ENCODE results near the gene MLH1.

Gene MLH1

DNA sequence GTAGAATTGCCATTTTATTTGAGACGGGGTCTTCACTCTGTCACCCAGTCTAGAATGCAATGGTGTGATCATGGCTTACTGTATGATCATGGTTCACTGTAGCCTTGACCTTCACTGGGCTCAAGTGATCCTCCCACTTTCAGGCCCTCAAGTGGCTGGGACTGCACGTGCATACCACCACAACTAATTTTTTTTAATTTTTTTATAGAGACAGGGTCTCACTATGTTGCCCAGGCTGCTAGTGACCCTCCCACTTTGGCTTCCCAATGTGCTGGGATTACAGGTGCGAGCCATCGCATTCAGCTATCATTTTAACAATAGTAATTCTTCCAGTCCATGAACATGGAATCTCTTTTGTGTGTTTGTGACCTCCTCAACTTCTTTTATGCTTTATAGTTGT lies 12.3 kb upstream of the MLH1 start:
- DNase-seq, result no peak

DNA sequence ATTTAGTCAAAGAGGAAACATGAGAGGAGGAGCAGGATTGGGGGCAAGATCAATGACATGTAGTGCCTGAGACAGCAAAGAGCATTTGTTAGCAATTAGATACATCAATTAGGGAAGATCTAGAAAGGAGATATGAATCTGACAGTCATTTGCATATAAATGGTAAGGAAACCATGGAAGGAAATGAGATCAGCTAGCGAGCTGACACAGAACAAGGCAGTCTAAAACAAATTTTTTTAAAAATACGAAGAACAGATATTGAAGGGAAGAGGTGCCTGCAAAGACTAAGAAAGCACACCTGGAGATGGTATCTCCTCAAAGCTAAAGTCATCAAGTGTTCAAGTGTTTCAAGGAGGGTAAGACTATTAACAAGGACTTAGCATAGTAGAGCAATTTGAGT lies 5.0 kb upstream of the MLH1 start:
- no peak for DNase-seq

DNA sequence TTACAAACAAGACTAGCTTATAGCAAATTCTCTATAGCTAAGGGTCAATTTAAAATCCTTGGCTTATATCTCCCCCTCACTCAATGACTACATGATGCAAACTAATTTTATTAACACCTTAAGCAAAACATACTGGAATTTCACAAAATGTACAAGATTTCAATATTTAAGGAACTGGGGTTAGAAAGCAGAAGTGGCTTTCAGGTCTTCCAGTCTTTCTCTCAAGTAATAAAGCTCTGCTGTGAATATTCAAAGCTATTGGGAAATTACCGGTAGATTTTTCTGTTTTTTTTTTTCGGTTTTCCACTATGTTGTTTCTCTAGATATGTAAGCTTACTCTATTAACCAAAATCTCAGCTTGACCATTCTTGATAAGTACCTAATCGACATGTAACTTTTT lies 4.3 kb upstream of the MLH1 start:
- no peak for DNase-seq

DNA sequence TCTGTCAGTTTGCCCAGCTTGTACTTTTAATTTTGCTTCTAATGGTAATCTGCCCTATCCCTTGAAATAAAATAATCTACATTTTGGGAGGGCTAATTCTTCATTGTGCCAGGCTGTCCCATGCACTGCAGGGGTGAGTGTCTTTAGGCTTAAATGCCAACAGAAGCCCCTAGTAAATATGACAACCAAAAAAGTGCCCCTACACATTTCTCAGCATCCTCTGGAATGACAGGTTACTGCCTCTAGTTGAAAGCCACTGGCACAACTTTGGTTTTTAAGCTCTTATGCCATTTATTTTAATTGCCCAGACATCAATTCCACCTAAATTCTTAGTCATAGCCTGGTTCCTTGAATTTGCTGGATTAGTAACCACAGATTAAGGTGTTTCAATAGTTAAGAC lies 3.8 kb upstream of the MLH1 start:
- DNase-seq, result no peak

DNA sequence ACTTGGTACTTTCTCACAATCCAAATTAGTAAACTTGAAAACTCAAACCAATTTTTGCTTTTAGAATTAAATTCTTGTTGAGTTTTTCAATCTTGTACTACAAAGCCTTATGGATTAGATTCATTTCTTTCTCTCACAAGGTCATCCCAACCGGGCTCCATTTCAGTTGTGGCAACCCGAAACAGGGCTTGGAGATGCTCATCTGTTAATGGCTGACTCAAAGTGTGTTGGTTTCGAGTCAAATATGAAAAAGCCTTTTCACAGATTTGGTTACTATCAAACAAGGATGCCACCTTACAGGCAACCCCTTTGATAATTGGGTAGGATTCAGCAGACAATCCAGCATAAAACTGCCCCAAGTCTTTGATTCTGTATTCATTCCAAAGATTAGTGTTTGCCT lies 2.2 kb upstream of the MLH1 start:
- DNase-seq, result no peak

DNA sequence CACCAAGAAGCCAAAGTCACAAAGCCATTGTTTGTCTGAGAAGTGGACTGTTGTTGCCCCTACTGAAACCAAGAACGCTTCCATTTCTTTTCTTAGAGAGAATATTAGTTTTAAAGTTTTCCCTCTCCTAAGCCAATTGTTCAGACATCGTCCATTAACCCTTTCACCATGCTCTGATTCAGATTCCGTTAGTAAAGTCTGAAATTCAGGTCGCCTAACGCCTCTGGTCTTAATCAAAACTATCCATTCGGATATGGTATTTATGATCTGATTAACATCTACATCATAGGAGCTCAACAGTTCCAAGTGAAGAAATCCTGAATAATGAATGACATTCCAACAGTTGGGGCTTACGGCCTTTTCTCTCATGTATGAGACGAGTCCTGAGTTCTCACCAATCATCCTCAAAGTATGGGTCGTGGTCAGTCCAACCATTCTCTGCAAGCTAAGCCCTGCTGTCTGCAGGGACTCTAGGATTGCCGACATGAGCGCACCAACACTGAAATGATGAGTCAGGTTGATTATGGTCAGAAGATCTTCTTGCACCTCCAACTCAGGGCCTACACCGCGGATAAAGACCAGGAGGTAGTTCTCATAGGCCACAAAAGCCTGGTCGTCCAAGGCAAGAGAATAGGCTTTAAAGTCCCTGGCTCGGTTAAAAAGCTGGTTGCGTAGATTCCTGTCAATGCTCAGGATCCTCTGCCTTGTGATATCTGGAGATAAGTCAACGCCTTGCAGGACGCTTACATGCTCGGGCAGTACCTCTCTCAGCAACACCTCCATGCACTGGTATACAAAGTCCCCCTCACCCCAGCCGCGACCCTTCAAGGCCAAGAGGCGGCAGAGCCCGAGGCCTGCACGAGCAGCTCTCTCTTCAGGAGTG lies 1.2 kb upstream of the MLH1 start:
- DNase-seq, result no peak

DNA sequence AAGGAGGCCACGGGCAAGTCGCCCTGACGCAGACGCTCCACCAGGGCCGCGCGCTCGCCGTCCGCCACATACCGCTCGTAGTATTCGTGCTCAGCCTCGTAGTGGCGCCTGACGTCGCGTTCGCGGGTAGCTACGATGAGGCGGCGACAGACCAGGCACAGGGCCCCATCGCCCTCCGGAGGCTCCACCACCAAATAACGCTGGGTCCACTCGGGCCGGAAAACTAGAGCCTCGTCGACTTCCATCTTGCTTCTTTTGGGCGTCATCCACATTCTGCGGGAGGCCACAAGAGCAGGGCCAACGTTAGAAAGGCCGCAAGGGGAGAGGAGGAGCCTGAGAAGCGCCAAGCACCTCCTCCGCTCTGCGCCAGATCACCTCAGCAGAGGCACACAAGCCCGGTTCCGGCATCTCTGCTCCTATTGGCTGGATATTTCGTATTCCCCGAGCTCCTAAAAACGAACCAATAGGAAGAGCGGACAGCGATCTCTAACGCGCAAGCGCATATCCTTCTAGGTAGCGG lies 452 bp upstream of the MLH1 start, which contains the start of gene EPM2AIP1:
Gene EPM2AIP1, minus strand, starts transcription at position 326 of the 520 bp plus-strand sequence. Its CDS starts 54 bp downstream, at position 272.
- DNase-seq, result no peak

DNA sequence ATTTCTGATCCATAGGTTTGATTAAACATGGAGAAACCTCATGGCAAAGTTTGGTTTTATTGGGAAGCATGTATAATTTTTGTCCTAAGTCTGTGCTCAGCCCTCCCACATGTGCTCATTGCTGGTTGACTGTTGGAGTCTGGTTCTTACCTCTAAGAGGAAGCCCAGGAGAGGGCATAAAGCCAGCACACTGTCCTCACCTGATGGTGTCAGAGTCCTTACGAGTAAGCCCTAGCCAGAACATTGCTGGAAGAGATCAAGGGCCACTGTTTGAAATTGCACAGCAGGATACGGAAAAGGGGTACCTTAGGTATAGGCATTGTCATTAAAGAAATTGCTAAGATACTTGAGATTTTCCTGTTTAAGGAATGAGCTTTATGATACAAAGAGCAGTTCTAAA lies 21.3 kb downstream of the MLH1 start:
- no peak for DNase-seq

DNA sequence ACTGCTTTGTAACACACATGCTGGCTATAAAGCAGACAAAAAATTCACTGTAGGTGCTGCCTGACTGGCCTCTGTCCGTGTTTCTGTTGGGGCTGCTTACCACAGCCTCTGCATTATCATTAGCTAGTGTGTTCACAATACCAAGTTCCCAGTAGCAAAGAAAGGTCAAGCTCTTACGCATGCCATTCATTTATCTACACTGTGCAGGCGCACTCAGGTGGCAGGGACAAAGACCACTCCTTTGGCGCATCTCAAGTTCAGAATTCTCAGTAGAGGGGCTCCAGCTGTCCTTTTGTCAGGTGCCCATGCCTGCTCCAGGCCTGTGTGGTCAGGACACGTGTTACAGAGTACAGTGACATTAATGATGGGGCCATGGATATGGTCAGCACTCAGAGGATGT lies 22.3 kb downstream of the MLH1 start:
- no peak for DNase-seq

DNA sequence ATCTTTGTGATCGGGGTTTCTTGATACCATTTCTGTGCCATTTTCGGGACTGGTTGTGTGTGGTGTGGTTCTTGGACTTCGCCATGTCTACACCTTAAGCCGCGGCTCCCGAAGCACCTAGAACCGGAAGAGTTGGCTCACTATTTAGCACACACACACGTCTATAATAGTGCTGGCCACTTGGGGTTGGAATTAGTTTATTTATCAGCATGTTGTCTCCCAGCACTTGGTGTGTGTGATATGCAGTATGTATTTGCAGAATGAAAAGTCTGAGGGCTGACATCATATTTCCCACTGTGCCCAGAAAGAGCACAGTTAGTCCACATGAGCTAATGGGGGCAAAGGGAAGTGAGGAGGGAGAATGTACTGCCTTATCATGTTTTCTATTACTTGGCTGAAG lies 23.6 kb downstream of the MLH1 start:
- no peak for DNase-seq

DNA sequence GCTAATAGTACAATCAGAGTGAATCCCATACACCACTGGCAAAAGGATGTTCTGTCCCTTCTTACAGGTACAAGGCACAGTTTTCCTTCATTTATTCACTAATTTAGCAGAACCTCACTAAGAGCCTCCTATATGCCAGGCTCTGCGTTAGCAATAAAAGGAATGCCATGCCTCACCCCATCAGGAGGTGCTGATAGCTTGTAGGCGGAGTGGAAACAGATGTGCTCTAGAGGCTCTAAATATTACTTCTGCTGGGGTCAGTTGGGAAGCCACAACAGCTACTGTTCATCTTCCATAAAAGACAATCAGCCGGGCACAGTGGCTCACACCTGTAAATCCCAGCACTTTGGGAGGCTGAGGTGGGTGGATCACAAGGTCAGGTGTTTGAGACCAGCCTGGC lies 24.4 kb downstream of the MLH1 start:
- DNase-seq, result no peak

DNA sequence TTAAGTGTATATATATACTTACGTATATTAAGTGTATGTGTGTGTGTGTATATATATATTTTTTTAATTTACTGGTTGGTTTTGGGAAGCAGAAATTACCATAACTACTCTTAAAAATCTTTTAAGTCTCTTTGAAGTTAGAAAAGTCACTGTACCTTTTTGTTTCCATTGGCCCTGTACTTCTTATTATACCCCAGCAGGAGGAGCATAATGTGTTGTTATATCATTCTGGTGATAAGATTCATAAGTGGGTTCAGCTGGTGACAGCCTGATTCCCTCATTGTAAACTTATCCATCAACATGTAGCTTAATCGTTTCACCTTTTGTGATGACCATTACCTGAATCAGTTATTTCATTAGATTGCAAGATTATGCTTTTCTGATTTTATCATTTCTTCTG lies 30.8 kb downstream of the MLH1 start:
- no peak for DNase-seq

DNA sequence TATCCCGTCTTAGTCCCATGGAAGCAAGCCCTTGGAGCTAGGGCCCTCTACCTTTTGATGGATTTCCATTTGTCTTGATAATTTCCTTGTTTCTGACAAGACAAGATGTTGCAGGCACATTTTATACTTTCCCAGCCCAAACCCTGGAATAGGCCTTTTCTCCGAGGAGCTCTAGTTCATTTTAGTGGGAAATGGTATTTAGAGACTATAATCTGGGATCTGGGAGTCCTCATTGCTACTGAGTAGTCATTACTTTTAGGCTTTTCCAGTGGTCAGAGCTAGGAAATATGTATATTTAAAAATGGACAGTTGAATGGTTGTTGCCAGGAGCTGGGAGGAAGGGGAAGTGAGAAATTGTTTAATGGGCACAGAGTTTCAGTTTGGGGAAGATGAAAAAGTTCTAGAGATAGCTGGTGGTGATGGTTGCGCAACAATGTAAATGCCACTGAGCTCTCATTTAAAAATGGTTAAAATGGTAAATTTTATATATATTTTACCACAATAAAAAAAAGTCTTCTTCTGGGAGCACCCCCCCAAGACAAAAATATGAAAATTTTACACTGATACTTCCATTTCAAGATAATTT lies 31.6 kb downstream of the MLH1 start:
- DNase-seq, result no peak

DNA sequence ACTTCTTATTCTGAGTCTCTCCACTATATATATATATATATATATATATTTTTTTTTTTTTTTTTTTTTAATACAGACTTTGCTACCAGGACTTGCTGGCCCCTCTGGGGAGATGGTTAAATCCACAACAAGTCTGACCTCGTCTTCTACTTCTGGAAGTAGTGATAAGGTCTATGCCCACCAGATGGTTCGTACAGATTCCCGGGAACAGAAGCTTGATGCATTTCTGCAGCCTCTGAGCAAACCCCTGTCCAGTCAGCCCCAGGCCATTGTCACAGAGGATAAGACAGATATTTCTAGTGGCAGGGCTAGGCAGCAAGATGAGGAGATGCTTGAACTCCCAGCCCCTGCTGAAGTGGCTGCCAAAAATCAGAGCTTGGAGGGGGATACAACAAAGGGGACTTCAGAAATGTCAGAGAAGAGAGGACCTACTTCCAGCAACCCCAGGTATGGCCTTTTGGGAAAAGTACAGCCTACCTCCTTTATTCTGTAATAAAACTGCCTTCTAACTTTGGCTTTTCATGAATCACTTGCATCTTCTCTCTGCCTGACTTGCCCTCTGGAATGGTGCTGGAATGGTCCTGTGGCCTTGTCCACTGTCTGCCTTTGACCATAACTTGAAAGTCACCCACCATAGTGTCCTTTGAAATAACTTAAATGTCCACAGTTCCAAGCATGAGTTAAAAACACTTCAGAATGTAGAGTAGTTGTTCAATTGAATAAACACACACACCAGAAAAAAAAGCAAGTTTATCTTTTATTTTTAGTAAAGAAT lies 32.4 kb downstream of the MLH1 start:
- no peak for DNase-seq

DNA sequence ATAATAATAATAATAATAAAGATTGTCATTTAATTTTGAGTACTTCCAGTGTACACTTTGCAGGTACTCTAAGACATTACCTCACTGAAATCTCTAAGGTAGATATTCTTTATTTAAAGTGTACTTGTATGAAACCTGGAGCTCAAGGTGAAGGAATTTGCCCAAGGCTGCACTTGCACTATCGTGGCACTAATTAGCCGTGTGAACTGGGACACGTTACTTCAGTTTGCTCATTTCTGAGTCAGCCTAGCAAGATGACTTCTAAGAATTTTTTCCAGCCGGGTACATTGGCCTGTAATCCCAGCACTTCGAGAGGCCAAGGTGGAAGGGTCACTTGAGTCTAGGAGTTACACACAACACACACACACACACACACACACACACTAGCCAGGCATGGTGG lies 33.5 kb downstream of the MLH1 start:
- DNase-seq, result no peak

DNA sequence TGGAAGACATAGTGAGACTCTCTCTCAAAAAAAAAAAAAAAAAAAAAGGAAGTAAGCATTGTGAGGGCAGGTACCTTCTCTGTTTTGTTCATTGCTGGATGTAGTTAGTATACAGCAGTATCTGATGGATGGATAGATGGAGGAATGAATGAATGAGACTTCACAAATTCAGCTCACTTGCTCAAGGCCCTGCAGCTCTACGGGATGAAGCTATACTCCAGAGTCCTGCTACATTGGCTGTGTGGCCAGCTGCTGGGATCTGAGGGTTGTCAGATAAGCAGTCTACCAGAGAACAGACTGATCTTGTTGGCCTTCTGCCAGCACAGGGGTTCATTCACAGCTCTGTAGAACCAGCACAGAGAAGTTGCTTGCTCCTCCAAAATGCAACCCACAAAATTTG lies 35.0 kb downstream of the MLH1 start:
- DNase-seq, result no peak

DNA sequence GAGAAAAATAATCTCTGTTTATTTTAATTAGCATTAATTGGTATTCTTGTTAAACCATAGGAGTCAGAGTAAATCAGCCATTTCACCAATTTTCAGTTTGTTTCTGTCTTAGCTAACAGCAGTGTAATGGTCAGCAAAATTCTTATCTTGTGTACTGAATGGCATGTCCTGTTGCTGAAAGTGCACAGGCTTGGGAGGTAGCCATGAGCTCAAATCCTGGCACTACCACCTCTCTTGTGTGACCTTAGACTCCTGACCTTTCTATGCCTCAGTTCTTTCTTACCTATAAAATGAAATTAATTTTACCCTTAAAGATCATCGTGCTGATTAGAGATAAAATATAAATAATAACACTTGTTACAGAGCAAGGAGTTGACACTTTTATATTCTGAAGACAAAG lies 35.8 kb downstream of the MLH1 start:
- DNase-seq, result no peak

DNA sequence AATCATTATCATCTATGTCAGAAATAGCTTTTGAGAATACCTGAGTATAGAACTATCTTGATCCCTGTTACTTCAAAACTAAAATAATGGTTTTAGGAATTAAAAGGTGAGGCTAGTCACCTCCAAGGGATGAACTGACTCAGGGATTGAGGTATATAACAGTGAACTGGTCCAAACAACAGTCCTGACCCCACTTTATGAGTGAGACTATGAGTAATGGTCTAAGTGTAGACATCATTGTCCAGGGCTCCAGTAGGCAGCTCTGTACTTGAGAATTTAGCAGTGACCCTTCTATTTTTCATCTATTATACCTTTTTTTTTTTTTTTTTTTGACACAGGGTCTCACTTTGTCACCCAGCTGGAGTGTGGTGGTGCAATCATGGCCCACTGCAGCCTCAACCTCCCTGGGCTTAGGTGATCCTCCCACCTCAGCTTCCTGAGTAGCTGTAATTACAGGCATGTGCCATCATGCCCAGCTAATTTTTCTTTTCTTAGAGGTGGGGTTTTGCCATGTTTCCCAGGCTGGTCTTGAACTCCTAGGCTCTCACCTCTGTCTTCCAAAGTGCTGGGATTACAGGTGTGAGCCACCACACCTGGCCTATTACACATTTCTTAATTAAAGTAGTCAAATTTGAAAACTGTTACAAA lies 36.3 kb downstream of the MLH1 start:
- no peak for DNase-seq

DNA sequence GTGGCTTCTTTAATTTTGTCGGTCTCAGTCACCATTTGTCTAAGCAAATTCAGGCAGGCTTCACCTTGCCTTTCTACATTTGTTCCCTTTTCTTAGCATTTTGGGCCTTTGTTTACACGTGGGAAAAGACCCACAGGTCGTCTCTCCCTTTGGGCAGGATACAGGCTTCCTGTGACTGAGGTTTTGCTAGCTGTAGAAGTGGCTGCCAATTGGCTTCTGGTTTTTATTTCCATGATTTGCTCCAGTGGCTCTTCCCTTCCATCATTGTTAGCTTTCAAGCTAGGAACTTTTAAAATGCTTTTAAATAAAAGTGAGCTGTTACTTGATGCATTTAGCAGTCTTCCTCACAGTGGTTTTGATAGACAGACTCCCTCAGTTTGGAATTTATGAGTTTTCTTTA lies 37.3 kb downstream of the MLH1 start:
- no peak for DNase-seq

DNA sequence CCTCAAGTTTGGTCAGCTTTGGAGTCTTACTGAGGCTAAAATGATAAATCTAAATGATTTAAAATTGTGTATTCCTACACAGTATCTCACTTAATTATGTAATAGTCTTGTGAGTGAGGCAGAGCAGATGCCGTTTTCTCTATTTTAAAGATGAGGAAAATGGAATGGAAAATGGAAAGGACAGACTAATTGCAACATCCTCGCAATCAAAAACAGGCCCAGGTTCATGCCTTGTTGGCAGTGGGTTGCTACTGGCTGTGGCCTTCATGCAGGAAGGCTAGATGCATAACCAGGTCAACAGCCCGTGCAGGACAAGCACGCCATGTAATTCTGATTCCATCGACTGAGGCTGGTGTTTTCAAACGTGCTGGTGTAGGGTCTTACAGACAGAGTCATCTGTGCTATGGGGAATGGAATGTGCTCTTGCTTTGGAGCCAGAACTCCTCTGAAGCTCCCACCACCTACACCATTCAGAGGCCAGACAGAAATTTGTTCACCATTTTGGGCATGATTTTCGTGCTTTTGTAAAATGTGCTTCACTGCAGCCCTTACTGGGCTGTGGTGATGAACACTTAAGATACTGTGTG lies 37.9 kb downstream of the MLH1 start:
- no peak for DNase-seq

DNA sequence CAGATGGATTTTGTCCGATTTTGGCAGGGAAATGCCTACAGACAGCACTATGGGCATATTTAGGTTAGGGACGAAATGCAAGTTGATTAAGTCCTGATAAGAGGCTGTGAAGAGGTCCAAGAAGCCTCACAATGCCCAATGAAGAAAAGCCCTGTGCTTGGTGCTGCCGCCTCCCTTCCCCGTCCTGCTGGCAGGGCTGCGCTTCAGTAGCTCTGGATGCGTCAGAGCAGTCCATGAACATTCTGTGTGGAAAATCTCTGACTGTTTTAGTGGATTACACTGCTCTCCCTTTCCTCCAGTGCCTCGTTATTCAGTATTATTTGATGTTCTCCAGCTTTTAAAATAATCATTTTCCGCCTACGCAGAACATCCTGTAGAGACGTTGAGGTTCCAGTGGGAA lies 39.6 kb downstream of the MLH1 start:
- no peak for DNase-seq

DNA sequence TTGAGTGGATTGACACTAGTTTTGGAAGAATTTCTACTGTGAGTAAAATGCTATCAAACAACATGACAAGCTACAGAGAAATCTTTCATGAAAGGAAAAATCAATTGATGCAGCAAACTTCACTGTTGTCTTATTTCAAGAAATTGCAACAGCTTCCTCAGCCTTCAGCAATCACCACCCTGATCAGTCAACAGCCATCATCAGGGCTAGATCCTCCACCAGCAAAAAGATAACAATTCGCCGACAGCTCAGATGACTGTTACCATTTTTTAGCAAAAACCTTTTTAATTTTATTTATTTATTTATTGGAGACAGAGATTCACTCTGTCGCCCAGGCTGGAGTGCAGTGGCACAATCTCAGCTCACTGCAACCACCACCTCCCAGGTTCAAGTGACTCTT lies 44.0 kb downstream of the MLH1 start:
- no peak for DNase-seq

Data from NCI-H2081 (cell line).